GM21717 (cell line): ENCODE results near the gene GAL3ST1.

ENCODE experiments used
- ATAC-seq: cut with Tn5 transposase; IDR thresholded peaks from one replicate; pipeline ENCODE4 v1.9.1; 2021; ENCODE audit warnings: mild to moderate bottlenecking, moderate library complexity; ENCODE audit not compliant: unreplicated experiment

Gene GAL3ST1

GRCh38 chr22:30537083-30537731, 37.3 kb downstream of the GAL3ST1 start:
- ATAC-seq: no peak

GRCh38 chr22:30535182-30535581, 39.3 kb downstream of the GAL3ST1 start:
- ATAC-seq: no peak

GRCh38 chr22:30531651-30532608, 42.5 kb downstream of the GAL3ST1 start:
- no peak for ATAC-seq

GRCh38 chr22:30526656-30527055, 47.8 kb downstream of the GAL3ST1 start:
- ATAC-seq: no peak

GRCh38 chr22:30523646-30524489, 50.6 kb downstream of the GAL3ST1 start:
- ATAC-seq: no peak

GRCh38 chr22:30521368-30522156, 52.9 kb downstream of the GAL3ST1 start:
- ATAC-seq: no peak

GRCh38 chr22:30519842-30520425, 54.5 kb downstream of the GAL3ST1 start:
- ATAC-seq: no peak

- ATAC-seq: no peak
These were observed 57.7 kb downstream of the GAL3ST1 start for GRCh38 chr22:30516731-30517130.

GRCh38 chr22:30516273-30516672, 58.2 kb downstream of the GAL3ST1 start:
- no peak for ATAC-seq

GRCh38 chr22:30514252-30514651, 60.2 kb downstream of the GAL3ST1 start:
- no peak for ATAC-seq

- ATAC-seq: no peak
These were observed 61.0 kb downstream of the GAL3ST1 start for GRCh38 chr22:30513462-30513861.

GRCh38 chr22:30511911-30512310, 62.6 kb downstream of the GAL3ST1 start:
- ATAC-seq: no peak

GRCh38 chr22:30511109-30511508, 63.4 kb downstream of the GAL3ST1 start:
- ATAC-seq: no peak

GRCh38 chr22:30508216-30508615, 66.2 kb downstream of the GAL3ST1 start:
- no peak for ATAC-seq

- no peak for ATAC-seq
These were observed 66.8 kb downstream of the GAL3ST1 start for GRCh38 chr22:30507670-30508069.

GRCh38 chr22:30506507-30506968, 67.9 kb downstream of the GAL3ST1 start:
- ATAC-seq: no peak
